K562 (cell line): ENCODE data around the gene GABRR2. TPM values are rescaled to one million over a fixed set of nuclear protein-coding genes. Genes with fewer than 3 reads are reported as not detected.

Experiments used
- ATAC-seq: fragments of 200-7000 bp; cut with Tn5 transposase; 3 replicates; pipeline ENCODE4 v1.9.1; 2020; ENCODE audit warnings: moderate library complexity
- BruUV-seq: library from RNA; stranded (reverse); fragments of 400-500 nt; replicated peaks from 2 replicates; lab custom pipeline; 2021; lab: Mats Ljungman, UMichigan
- CTCF ChIA-PET: fragments of 300-600 bp; formaldehyde crosslinking; extraction: SDS; loops from one replicate; lab custom pipeline; 2021; ENCODE audit warnings: low intra/inter-chr PET ratio; lab: Yijun Ruan, JAX
- POLR2A ChIA-PET: fragments of 300-600, 350-650 bp; sonication (Branson Sonifier 250); formaldehyde crosslinking; extraction: SDS; loops from one replicate; lab custom pipeline; 2021; ENCODE audit warnings: antibody characterized with exemption, inconsistent platforms; lab: Yijun Ruan, JAX
- DNase-seq, 4 experiments: peaks; one replicate each; pipeline versions ENCODE4 v3.0.0 to v3.0.0-alpha.2; 2011 to 2018; ENCODE audit warnings: low spot score in 3 of 4, mixed read lengths in 3 of 4; ENCODE audit errors: extremely low read depth in 1 of 4
- FAIRE-seq: peaks from 2 replicates; lab custom pipeline; 2011; peaks lifted over from hg19 to GRCh38; lab: Jason Lieb, UNC
- H2AFZ ChIP-seq: 2 replicates; pipeline ENCODE4 v1.6.0; 2011; ENCODE audit warnings: low read depth, low read length, control low read depth, inconsistent platforms
- H3K27ac ChIP-seq: fragments of 200-600 bp; 3 replicates; pipeline ENCODE4 v1.8.0; 2011; ENCODE audit warnings: low read depth, mild to moderate bottlenecking, control low read depth, inconsistent platforms, low read length, moderate library complexity, mixed read lengths; ENCODE audit errors: extremely low read depth
- H3K27me3 ChIP-seq, 2 experiments: fragments of 300-600 bp in 1 of 2; 2 replicates in 1 of 2; 3 replicates in 1 of 2; pipeline versions ENCODE4 v1.6.0 to v1.8.0; 2011; ENCODE audit warnings: inconsistent platforms in 2 of 2, low read length in 2 of 2, mild to moderate bottlenecking in 1 of 2, mixed read lengths in 1 of 2, moderate library complexity in 1 of 2; ENCODE audit not compliant: control insufficient read depth in 2 of 2, insufficient read depth in 2 of 2
- H3K36me3 ChIP-seq: fragments of 300-600 bp; 3 replicates; pipeline ENCODE4 v1.8.0; 2011; ENCODE audit warnings: mild to moderate bottlenecking, low read length, inconsistent platforms; ENCODE audit not compliant: control insufficient read depth, insufficient read depth
- H3K4me1 ChIP-seq, 2 experiments: fragments of 200-600 bp in 1 of 2; replicated peaks in 1 of 2; 2 replicates in 1 of 2; 3 replicates in 1 of 2; pipeline versions ENCODE4 v1.5.1 to v1.8.0; 2011; ENCODE audit warnings: inconsistent platforms in 2 of 2, low read length in 2 of 2, mild to moderate bottlenecking in 1 of 2, mixed read lengths in 1 of 2, moderate library complexity in 1 of 2; ENCODE audit not compliant: control insufficient read depth in 2 of 2, insufficient read depth in 2 of 2
- H3K4me2 ChIP-seq: 2 replicates; pipeline ENCODE4 v1.6.1; 2011; ENCODE audit warnings: low read length, control low read depth, inconsistent platforms, mixed read lengths; ENCODE audit not compliant: insufficient read depth
- H3K4me3 ChIP-seq: fragments of 200-600 bp; sonication (generic), shearing (Covaris generic); 2 replicates; pipeline ENCODE4 v1.5.1; 2016; ENCODE audit warnings: control low read depth, inconsistent platforms
- H3K79me2 ChIP-seq: fragments of 200-600 bp; 3 replicates; pipeline ENCODE4 v1.8.0; 2011; ENCODE audit warnings: low read length, inconsistent platforms; ENCODE audit not compliant: control insufficient read depth, insufficient read depth
- H3K9ac ChIP-seq, 2 experiments: 2 replicates each; pipeline versions ENCODE4 v1.6.0 to v1.6.1; 2011; ENCODE audit warnings: low read depth in 2 of 2, low read length in 2 of 2, control low read depth in 1 of 2, inconsistent platforms in 1 of 2, mild to moderate bottlenecking in 1 of 2, mixed read lengths in 1 of 2; ENCODE audit not compliant: insufficient read depth in 1 of 2
- H3K9me1 ChIP-seq: one replicate; pipeline ENCODE4 v1.6.0; 2011; ENCODE audit warnings: inconsistent platforms, mild to moderate bottlenecking, low read length, moderate library complexity; ENCODE audit not compliant: control insufficient read depth, insufficient read depth
- H3K9me3 ChIP-seq: replicated peaks from 2 replicates; pipeline ENCODE4 v1.5.1; 2011; ENCODE audit warnings: low read depth, low read length, inconsistent platforms; ENCODE audit not compliant: control insufficient read depth, insufficient read depth
- H4K20me1 ChIP-seq: replicated peaks from 2 replicates; pipeline ENCODE4 v1.6.1; 2011; ENCODE audit warnings: low read length, inconsistent platforms, mixed read lengths; ENCODE audit not compliant: control insufficient read depth, insufficient read depth
- CREB1 ChIP-seq, 2 experiments: sonication (generic) in 1 of 2; formaldehyde crosslinking in 1 of 2; IDR thresholded peaks; 2 replicates each; pipeline versions ENCODE4 v1.6.1 to v1.8.0; 2012 to 2022; ENCODE audit warnings: inconsistent platforms in 1 of 2, mild to moderate bottlenecking in 1 of 2, missing genetic modification reagents in 1 of 2, moderate library complexity in 1 of 2
- DNMT1 ChIP-seq: fragments of 450-650 bp; IDR thresholded peaks from 2 replicates; pipeline ENCODE4 v1.6.1; 2016; ENCODE audit warnings: antibody characterized with exemption, mild to moderate bottlenecking
- E2F6 ChIP-seq, 2 experiments: IDR thresholded peaks; 2 replicates each; pipeline ENCODE4 v1.6.1; 2011; ENCODE audit warnings: borderline replicate concordance in 1 of 2, control low read depth in 1 of 2, low read depth in 1 of 2, low read length in 1 of 2, mild to moderate bottlenecking in 1 of 2, mixed read lengths in 1 of 2, moderate library complexity in 1 of 2; ENCODE audit not compliant: insufficient read depth in 1 of 2, insufficient read length in 1 of 2, poor library complexity in 1 of 2, severe bottlenecking in 1 of 2; ENCODE audit errors: extremely low read depth in 1 of 2
- HES1 ChIP-seq: fragments of 450-650 bp; IDR thresholded peaks from 2 replicates; pipeline ENCODE4 v1.6.1; 2016; ENCODE audit warnings: low read depth, mild to moderate bottlenecking, moderate library complexity
- NFE2L1 ChIP-seq: fragments of 450-650 bp; IDR thresholded peaks from 2 replicates; pipeline ENCODE4 v1.6.1; 2016; ENCODE audit warnings: missing genetic modification characterization, low read depth, mild to moderate bottlenecking, missing compliant biosample characterization, moderate library complexity, borderline replicate concordance
- SIN3B ChIP-seq: fragments of 450-650 bp; IDR thresholded peaks from 2 replicates; pipeline ENCODE4 v1.6.1; 2017; ENCODE audit warnings: low read depth, mild to moderate bottlenecking, moderate library complexity
- SP1 ChIP-seq: sonication (generic); formaldehyde crosslinking; IDR thresholded peaks from 2 replicates; pipeline ENCODE4 v1.8.1; 2022; ENCODE audit warnings: mild to moderate bottlenecking, missing genetic modification reagents
- XRCC3 ChIP-seq: fragments of 450-650 bp; IDR thresholded peaks from 2 replicates; pipeline ENCODE4 v1.6.1; 2017; ENCODE audit warnings: mild to moderate bottlenecking, moderate library complexity
- ZNF174 ChIP-seq: fragments of 250-450 bp; sonication (Bioruptor Pico); IDR thresholded peaks from 2 replicates; pipeline ENCODE4 v1.4.0; 2020; ENCODE audit warnings: mild to moderate bottlenecking
- ZNF77 ChIP-seq: fragments of 250-450 bp; sonication (Bioruptor Pico); IDR thresholded peaks from 2 replicates; pipeline ENCODE4 v1.5.0; 2020
- WGBS: fragments of 100-300 bp; shearing (Covaris generic); methylation state at CpG from one replicate; pipeline ENCODE4 v1.1.6; 2016; ENCODE audit warnings: low coverage, mixed read lengths; ENCODE audit not compliant: insufficient coverage; ENCODE audit errors: missing lambda C conversion rate; 5-methylcytosine and 5-hydroxymethylcytosine counted together
- in situ Hi-C: fragments of 300-500 bp; cut with MboI; formaldehyde crosslinking; loops from 4 replicates; pipeline ENCODE4 v1.15.0; 2018; ENCODE audit warnings: inconsistent platforms, mixed read lengths
- intact Hi-C: fragments of 100-400 bp; cut with micrococcal nuclease; formaldehyde crosslinking; loops from 2 replicates; pipeline ENCODE4 v1.14.2; 2022
- polyA plus RNA-seq, 8 experiments: library from polyadenylated mRNA; depleted of rRNA in 4 of 8; stranded (reverse) in 5 of 8; unstranded in 3 of 8; fragments of >200 nt; fragmentation: Nextera tagmentation in 2 of 8; fragmentation: Illumina TruSeq in 1 of 8; extraction: Ambion mirVana in 2 of 8; extraction: Trizol in 1 of 8; gene quantifications; 2 replicates each; pipeline versions ENCODE4 v1.2.1 to v1.2.3, GENCODE V29; 2011 to 2014; ENCODE audit warnings: inconsistent platforms in 1 of 8, missing spikeins in 1 of 8
- total RNA-seq, 7 experiments: library from RNA; depleted of rRNA in 6 of 7; stranded (reverse); fragments of >200 nt in 6 of 7; fragmentation: Illumina TruSeq in 2 of 7; extraction: Trizol in 2 of 7; gene quantifications; 2 replicates each; pipeline versions ENCODE4 v1.2.1 to v1.2.3, GENCODE V29; 2011 to 2021; ENCODE audit warnings: low replicate concordance in 1 of 7
- TF ChIP-seq, protein P1 (sequence below): sonication (generic); formaldehyde crosslinking; IDR thresholded peaks from 2 replicates; pipeline ENCODE4 v1.8.0; 2022; ENCODE audit warnings: missing genetic modification reagents, mild to moderate bottlenecking, moderate library complexity, borderline replicate concordance
- TF ChIP-seq, protein P2 (sequence below): fragments of 450-650 bp; IDR thresholded peaks from 2 replicates; pipeline ENCODE4 v1.6.1; 2016
- TF ChIP-seq, protein P3 (sequence below): sonication (generic); formaldehyde crosslinking; IDR thresholded peaks from 2 replicates; pipeline ENCODE4 v1.8.0; 2022; ENCODE audit warnings: missing genetic modification reagents, mild to moderate bottlenecking, borderline replicate concordance

Gene GABRR2
- total and polyA plus RNA-seq, 9 of the 15 experiments (the other 6 are each of a cell fraction or from before 2014, with no cell fraction given) = 0.09 to 0.13 (median 0.10) TPM; not detected in 6

DNA sequence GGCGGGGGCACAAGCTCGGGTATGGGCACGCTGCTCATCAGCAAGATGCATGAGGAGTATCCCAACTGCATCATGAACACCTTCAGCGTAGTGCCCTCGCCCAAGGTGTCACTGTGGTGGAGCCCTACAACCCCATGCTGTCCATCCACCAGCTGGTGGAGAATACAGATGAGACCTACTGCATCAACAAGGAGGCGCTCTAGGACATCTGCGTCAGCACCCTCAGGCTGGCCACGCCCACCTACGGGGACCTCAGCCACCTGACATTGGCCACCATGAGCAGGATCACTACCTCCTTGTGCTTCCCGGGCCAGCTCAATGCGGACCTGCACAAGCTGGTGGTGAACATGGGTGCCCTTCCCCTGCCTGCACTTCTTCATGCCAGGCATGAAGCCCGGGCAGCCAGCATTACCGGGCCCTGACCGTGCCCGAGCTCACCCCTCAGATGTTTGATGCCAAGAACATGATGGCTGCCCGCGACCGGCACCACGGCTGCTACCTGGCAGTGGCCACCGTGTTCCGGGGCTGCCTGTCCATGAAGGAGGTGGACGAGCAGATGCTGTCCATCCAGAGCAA lies 12.8 kb downstream of the GABRR2 start:
- Histone ChIP-seq H3K36me3 (no peaks in the 10 kb centered on the region), H4K20me1 (no peaks in the 10 kb centered on the region), H3K9me3 (no peaks in the 10 kb centered on the region), H2AFZ (peak overlapping the region; percentile 43; the same call in 1 of the 2 replicates), H3K27me3 (peaks cover 6 to 31% of the 10 kb centered on the region in 2 experiments; a peak in 3 of 5 replicates), H3K4me2 (peak overlapping the region; percentile 6; the same call in 1 of the 2 replicates), H3K9me1 (no peaks in the 10 kb centered on the region), H3K27ac (no peak overlapping the region), H3K79me2 (no peaks in the 10 kb centered on the region), H3K4me1 (peaks cover 0 to 12% of the 10 kb centered on the region in 2 experiments; a peak in 3 of 5 replicates), H3K4me3 (no peak overlapping the region), H3K9ac (no peak overlapping the region; a peak in 1 of 4 replicates)
- intact Hi-C loops (no loop called here), in situ Hi-C loops (no loop called here)
- BruUV-seq = no TSS peak
- peak; percentile 48 to 57 (median 52) for DNase-seq
- WGBS = 11% methylated on average over 19 of the region's 22 CpGs
- ATAC-seq = peak; percentile 96
- ChIA-PET POLR2A (interaction anchor here (0.6 to 1.3 kb wide), 5 partner anchors 9 to 287 kb away, joined by 3 to 6 read pairs (median 3); no protein-coding TSS in a partner anchor), CTCF (no interaction called here)
- peak; percentile 23 for FAIRE-seq
- TF ChIP-seq HES1 (no peak), SP1 (CRISPR knock-in tag) (no peak), ZNF174 (CRISPR knock-in tag) (no peak), DNMT1 (no peak), CREB1 (IDR thresholded peaks at IDR 0.05) (peak; percentile 50), CREB1 (CRISPR knock-in tag; IDR thresholded peaks at IDR 0.05) (0 out of 2 replicates have a peak, but pooled peaks have one; percentile 35), NFE2L1 (tag) (no peak), ZNF77 (no peak), SIN3B (no peak), E2F6 (IDR thresholded peaks at IDR 0.05; ENCODE audit: borderline replicate concordance in 1 of 2, extremely low read depth in 1 of 2, insufficient read depth in 1 of 2, insufficient read length in 1 of 2, low read depth in 1 of 2, low read length in 1 of 2, poor library complexity in 1 of 2, severe bottlenecking in 1 of 2) (no peak), XRCC3 (no peak)
- TF ChIP-seq, protein P1, sequence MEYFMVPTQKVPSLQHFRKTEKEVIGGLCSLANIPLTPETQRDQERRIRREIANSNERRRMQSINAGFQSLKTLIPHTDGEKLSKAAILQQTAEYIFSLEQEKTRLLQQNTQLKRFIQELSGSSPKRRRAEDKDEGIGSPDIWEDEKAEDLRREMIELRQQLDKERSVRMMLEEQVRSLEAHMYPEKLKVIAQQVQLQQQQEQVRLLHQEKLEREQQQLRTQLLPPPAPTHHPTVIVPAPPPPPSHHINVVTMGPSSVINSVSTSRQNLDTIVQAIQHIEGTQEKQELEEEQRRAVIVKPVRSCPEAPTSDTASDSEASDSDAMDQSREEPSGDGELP (CRISPR knock-in tag) = peak; percentile 78; the same call in 1 of the 2 replicates
- TF ChIP-seq, protein P2, sequence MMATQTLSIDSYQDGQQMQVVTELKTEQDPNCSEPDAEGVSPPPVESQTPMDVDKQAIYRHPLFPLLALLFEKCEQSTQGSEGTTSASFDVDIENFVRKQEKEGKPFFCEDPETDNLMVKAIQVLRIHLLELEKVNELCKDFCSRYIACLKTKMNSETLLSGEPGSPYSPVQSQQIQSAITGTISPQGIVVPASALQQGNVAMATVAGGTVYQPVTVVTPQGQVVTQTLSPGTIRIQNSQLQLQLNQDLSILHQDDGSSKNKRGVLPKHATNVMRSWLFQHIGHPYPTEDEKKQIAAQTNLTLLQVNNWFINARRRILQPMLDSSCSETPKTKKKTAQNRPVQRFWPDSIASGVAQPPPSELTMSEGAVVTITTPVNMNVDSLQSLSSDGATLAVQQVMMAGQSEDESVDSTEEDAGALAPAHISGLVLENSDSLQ = no peak
- TF ChIP-seq, protein P3, sequence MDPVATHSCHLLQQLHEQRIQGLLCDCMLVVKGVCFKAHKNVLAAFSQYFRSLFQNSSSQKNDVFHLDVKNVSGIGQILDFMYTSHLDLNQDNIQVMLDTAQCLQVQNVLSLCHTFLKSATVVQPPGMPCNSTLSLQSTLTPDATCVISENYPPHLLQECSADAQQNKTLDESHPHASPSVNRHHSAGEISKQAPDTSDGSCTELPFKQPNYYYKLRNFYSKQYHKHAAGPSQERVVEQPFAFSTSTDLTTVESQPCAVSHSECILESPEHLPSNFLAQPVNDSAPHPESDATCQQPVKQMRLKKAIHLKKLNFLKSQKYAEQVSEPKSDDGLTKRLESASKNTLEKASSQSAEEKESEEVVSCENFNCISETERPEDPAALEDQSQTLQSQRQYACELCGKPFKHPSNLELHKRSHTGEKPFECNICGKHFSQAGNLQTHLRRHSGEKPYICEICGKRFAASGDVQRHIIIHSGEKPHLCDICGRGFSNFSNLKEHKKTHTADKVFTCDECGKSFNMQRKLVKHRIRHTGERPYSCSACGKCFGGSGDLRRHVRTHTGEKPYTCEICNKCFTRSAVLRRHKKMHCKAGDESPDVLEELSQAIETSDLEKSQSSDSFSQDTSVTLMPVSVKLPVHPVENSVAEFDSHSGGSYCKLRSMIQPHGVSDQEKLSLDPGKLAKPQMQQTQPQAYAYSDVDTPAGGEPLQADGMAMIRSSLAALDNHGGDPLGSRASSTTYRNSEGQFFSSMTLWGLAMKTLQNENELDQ = no peak
